WTC11 (cell line): ENCODE data around the gene TMEM11. TPM values are rescaled to one million over a fixed set of nuclear protein-coding genes. Genes with fewer than 3 reads are reported as not detected.

Experiments used
- ATAC-seq: fragments of 200-7000 bp; cut with Tn5 transposase; 2 replicates; pipeline ENCODE4 v1.10.0; 2021; ENCODE audit warnings: mild to moderate bottlenecking, moderate library complexity
- CTCF ChIA-PET: fragments of 300-600 bp; sonication (Branson Sonifier 250); formaldehyde crosslinking; loops from one replicate; lab custom pipeline; 2021; ENCODE audit warnings: antibody characterized with exemption; lab: Charles Lee
- POLR2A ChIA-PET: fragments of 350-600 bp; sonication (Branson Sonifier 250); formaldehyde crosslinking; loops from one replicate; lab custom pipeline; 2021; ENCODE audit warnings: antibody characterized with exemption; lab: Charles Lee
- DNase-seq: peaks from one replicate; pipeline ENCODE4 v3.0.0; 2021; ENCODE audit warnings: low spot score
- H3K27ac Mint-ChIP-seq: 2 replicates; pipeline ENCODE4 v1.8.0; 2021; ENCODE audit warnings: mixed read lengths
- H3K27me3 Mint-ChIP-seq: 2 replicates; pipeline ENCODE4 v1.8.0; 2021; ENCODE audit warnings: low read depth, mild to moderate bottlenecking, moderate library complexity, mixed read lengths
- H3K36me3 Mint-ChIP-seq: 2 replicates; pipeline ENCODE4 v1.8.0; 2021; ENCODE audit warnings: mixed read lengths
- H3K4me1 Mint-ChIP-seq: 2 replicates; pipeline ENCODE4 v1.8.0; 2022; ENCODE audit warnings: mixed read lengths
- H3K4me3 Mint-ChIP-seq: 2 replicates; pipeline ENCODE4 v1.8.0; 2021; ENCODE audit warnings: mild to moderate bottlenecking, moderate library complexity, mixed read lengths
- H3K9me3 Mint-ChIP-seq: 2 replicates; pipeline ENCODE4 v1.8.0; 2021; ENCODE audit warnings: mixed read lengths
- ATF1 ChIP-seq: sonication (generic); formaldehyde crosslinking; IDR thresholded peaks from 2 replicates; pipeline ENCODE4 v1.8.1; 2023; ENCODE audit warnings: mild to moderate bottlenecking, moderate library complexity, missing genetic modification reagents
- CBFB ChIP-seq: sonication (generic); formaldehyde crosslinking; IDR thresholded peaks from 2 replicates; pipeline ENCODE4 v1.8.1; 2022; ENCODE audit warnings: mild to moderate bottlenecking, low read depth, missing genetic modification reagents
- ELF4 ChIP-seq: sonication (generic); formaldehyde crosslinking; IDR thresholded peaks from 2 replicates; pipeline ENCODE4 v1.8.1; 2022; ENCODE audit warnings: low read depth, mild to moderate bottlenecking, moderate library complexity, missing genetic modification reagents
- ETV6 ChIP-seq: sonication (generic); formaldehyde crosslinking; IDR thresholded peaks from 2 replicates; pipeline ENCODE4 v1.8.1; 2022; ENCODE audit warnings: mild to moderate bottlenecking, missing genetic modification reagents
- FOXK1 ChIP-seq: sonication (generic); formaldehyde crosslinking; IDR thresholded peaks from 2 replicates; pipeline ENCODE4 v1.8.0; 2022; ENCODE audit warnings: mild to moderate bottlenecking, moderate library complexity, missing genetic modification reagents
- OVOL2 ChIP-seq: fragments of 250-450 bp; sonication (Bioruptor Pico); IDR thresholded peaks from 2 replicates; pipeline ENCODE4 v1.9.0; 2021; ENCODE audit warnings: mild to moderate bottlenecking, borderline replicate concordance
- RELA ChIP-seq: sonication (generic); formaldehyde crosslinking; IDR thresholded peaks from 2 replicates; pipeline ENCODE4 v1.8.1; 2022; ENCODE audit warnings: missing genetic modification reagents, mild to moderate bottlenecking, borderline replicate concordance
- SP1 ChIP-seq: sonication (generic); formaldehyde crosslinking; conservative IDR thresholded peaks from 2 replicates; pipeline ENCODE4 v1.8.1; 2022; ENCODE audit warnings: missing genetic modification reagents
- ZNF263 ChIP-seq: sonication (generic); formaldehyde crosslinking; IDR thresholded peaks from 2 replicates; pipeline ENCODE4 v1.8.1; 2022; ENCODE audit warnings: low read depth, mild to moderate bottlenecking, moderate library complexity, missing genetic modification reagents
- ZNF671 ChIP-seq: fragments of 250-450 bp; sonication (Bioruptor Pico); IDR thresholded peaks from 2 replicates; pipeline ENCODE4 v1.8.0; 2021; ENCODE audit warnings: mild to moderate bottlenecking
- total RNA-seq: library from RNA; stranded (reverse); gene quantifications from 3 replicates; pipeline ENCODE4 v1.2.3, GENCODE V29; 2021
- TF ChIP-seq, protein P1 (sequence below): sonication (generic); formaldehyde crosslinking; IDR thresholded peaks from 2 replicates; pipeline ENCODE4 v1.8.0; 2023; ENCODE audit warnings: missing genetic modification reagents, mild to moderate bottlenecking, borderline replicate concordance
- TF ChIP-seq, protein P2 (sequence below): fragments of 250-450 bp; sonication (Bioruptor Pico); conservative IDR thresholded peaks from 2 replicates; pipeline ENCODE4 v1.9.0; 2021; ENCODE audit warnings: mild to moderate bottlenecking
- TF ChIP-seq, protein P3 (sequence below): fragments of 250-450 bp; sonication (Bioruptor Pico); IDR thresholded peaks from 2 replicates; pipeline ENCODE4 v1.9.0; 2021; ENCODE audit warnings: mild to moderate bottlenecking, borderline replicate concordance
- TF ChIP-seq, protein P4 (sequence below): sonication (generic); formaldehyde crosslinking; IDR thresholded peaks from 2 replicates; pipeline ENCODE4 v1.8.0; 2022; ENCODE audit warnings: mild to moderate bottlenecking, missing genetic modification reagents
- TF ChIP-seq, protein P5 (sequence below): sonication (generic); formaldehyde crosslinking; IDR thresholded peaks from 2 replicates; pipeline ENCODE4 v1.8.1; 2023; ENCODE audit warnings: mild to moderate bottlenecking, missing genetic modification reagents, moderate library complexity
- TF ChIP-seq, protein P6 (sequence below): fragments of 250-450 bp; sonication (Bioruptor Pico); IDR thresholded peaks from 2 replicates; pipeline ENCODE4 v1.9.0; 2021; ENCODE audit warnings: moderate library complexity, mild to moderate bottlenecking, inconsistent platforms, borderline replicate concordance
- TF ChIP-seq, protein P7 (sequence below): sonication (generic); formaldehyde crosslinking; IDR thresholded peaks from 2 replicates; pipeline ENCODE4 v1.8.0; 2023; ENCODE audit warnings: mild to moderate bottlenecking, missing genetic modification reagents
- TF ChIP-seq, protein P8 (sequence below): sonication (generic); formaldehyde crosslinking; IDR thresholded peaks from 2 replicates; pipeline ENCODE4 v1.8.1; 2022; ENCODE audit warnings: mild to moderate bottlenecking, moderate library complexity, missing genetic modification reagents

The TMEM11 gene
- total RNA-seq, 1 experiment from 2014 or later: 37.0 TPM

DNA sequence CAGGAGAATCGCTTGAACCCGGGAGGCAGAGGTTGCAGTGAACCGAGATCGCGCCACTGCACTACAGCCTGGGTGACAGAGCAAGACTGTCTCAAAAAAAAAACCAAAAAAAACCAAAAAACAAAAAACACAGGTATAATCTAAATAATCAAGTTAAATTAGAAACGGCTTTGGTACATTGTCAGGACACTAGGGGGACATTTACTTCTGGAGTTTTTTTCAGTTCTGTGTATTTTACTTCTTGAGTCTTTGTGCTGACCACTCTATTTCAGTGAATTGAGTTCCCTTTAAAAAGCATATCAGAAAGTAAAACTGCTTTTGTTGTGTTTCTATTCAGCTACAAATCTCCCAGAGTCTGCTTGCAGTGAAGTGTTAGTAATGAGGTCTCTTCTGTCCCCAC, 50.9 kb downstream of the TMEM11 start (continued):
- TF ChIP-seq, protein P1, sequence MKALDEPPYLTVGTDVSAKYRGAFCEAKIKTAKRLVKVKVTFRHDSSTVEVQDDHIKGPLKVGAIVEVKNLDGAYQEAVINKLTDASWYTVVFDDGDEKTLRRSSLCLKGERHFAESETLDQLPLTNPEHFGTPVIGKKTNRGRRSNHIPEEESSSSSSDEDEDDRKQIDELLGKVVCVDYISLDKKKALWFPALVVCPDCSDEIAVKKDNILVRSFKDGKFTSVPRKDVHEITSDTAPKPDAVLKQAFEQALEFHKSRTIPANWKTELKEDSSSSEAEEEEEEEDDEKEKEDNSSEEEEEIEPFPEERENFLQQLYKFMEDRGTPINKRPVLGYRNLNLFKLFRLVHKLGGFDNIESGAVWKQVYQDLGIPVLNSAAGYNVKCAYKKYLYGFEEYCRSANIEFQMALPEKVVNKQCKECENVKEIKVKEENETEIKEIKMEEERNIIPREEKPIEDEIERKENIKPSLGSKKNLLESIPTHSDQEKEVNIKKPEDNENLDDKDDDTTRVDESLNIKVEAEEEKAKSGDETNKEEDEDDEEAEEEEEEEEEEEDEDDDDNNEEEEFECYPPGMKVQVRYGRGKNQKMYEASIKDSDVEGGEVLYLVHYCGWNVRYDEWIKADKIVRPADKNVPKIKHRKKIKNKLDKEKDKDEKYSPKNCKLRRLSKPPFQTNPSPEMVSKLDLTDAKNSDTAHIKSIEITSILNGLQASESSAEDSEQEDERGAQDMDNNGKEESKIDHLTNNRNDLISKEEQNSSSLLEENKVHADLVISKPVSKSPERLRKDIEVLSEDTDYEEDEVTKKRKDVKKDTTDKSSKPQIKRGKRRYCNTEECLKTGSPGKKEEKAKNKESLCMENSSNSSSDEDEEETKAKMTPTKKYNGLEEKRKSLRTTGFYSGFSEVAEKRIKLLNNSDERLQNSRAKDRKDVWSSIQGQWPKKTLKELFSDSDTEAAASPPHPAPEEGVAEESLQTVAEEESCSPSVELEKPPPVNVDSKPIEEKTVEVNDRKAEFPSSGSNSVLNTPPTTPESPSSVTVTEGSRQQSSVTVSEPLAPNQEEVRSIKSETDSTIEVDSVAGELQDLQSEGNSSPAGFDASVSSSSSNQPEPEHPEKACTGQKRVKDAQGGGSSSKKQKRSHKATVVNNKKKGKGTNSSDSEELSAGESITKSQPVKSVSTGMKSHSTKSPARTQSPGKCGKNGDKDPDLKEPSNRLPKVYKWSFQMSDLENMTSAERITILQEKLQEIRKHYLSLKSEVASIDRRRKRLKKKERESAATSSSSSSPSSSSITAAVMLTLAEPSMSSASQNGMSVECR (CRISPR knock-in tag): no peak
- TF ChIP-seq FOXK1 (CRISPR knock-in tag) (no peak), ZNF263 (CRISPR knock-in tag) (no peak), CBFB (CRISPR knock-in tag) (no peak), ELF4 (CRISPR knock-in tag) (no peak)
- TF ChIP-seq, protein P2, sequence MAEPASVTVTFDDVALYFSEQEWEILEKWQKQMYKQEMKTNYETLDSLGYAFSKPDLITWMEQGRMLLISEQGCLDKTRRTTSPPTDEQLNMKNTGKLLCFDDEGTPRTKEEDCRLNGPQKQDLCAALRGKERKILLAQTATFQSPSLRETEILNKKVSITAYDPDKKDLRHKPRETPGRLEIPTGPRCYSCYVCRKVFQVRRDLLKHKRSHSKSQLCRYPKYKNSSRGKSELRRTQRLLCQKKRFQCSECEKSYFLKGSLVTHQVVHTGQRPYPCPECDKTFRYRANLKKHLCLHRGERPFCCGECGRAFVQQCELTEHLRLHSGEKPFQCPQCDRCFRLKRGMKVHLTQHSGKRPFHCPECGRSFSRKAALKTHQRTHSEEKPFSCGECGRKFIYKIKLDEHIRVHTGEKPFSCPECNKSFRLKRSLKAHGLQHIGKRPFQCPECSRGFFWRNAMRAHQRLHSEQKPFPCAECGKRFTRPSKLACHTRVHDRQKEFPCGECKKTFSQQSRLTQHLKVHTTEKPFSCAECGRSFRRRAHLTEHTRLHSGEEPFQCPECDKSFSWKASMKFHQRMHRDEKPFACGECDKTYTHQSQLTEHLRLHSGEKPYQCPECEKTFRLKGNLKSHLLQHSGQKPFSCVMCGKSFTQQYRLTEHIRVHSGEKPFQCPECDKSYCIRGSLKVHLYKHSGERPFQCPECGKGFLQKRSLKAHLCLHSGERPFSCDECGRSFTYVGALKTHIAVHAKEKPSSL (CRISPR knock-in tag): no peak
- TF ChIP-seq, protein P3, sequence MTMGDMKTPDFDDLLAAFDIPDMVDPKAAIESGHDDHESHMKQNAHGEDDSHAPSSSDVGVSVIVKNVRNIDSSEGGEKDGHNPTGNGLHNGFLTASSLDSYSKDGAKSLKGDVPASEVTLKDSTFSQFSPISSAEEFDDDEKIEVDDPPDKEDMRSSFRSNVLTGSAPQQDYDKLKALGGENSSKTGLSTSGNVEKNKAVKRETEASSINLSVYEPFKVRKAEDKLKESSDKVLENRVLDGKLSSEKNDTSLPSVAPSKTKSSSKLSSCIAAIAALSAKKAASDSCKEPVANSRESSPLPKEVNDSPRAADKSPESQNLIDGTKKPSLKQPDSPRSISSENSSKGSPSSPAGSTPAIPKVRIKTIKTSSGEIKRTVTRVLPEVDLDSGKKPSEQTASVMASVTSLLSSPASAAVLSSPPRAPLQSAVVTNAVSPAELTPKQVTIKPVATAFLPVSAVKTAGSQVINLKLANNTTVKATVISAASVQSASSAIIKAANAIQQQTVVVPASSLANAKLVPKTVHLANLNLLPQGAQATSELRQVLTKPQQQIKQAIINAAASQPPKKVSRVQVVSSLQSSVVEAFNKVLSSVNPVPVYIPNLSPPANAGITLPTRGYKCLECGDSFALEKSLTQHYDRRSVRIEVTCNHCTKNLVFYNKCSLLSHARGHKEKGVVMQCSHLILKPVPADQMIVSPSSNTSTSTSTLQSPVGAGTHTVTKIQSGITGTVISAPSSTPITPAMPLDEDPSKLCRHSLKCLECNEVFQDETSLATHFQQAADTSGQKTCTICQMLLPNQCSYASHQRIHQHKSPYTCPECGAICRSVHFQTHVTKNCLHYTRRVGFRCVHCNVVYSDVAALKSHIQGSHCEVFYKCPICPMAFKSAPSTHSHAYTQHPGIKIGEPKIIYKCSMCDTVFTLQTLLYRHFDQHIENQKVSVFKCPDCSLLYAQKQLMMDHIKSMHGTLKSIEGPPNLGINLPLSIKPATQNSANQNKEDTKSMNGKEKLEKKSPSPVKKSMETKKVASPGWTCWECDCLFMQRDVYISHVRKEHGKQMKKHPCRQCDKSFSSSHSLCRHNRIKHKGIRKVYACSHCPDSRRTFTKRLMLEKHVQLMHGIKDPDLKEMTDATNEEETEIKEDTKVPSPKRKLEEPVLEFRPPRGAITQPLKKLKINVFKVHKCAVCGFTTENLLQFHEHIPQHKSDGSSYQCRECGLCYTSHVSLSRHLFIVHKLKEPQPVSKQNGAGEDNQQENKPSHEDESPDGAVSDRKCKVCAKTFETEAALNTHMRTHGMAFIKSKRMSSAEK (CRISPR knock-in tag): no peak
- TF ChIP-seq, all 79 proteins: peak for 0

DNA sequence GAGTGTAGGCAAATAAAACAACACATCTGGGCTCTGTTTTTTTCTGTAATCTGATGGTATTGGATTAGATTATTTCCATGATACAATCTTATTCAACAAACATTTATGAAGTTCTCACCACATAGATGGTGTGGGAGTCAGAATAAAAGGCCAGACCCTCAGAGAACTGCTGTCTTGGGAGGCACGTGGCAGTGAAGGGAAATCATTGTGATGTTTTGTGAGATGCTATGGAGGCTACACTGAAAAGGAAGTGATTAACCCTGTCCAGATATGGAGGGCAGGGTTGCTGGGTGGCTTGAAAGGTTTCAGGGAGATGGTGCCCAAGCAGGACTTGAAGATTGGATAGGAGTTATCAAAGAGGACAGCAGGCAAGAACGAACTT, 51.6 kb downstream of the TMEM11 start:
- H3K27ac Mint-ChIP-seq: peak overlapping the region; percentile 61; the same call in 1 of the 2 replicates
- H3K4me3 Mint-ChIP-seq: no peak overlapping the region
- CTCF ChIA-PET: interaction anchor here (1.0 kb wide), 1 partner anchor 16 kb away, joined by 3 read pairs; no protein-coding TSS in a partner anchor
- TF ChIP-seq, protein P4, sequence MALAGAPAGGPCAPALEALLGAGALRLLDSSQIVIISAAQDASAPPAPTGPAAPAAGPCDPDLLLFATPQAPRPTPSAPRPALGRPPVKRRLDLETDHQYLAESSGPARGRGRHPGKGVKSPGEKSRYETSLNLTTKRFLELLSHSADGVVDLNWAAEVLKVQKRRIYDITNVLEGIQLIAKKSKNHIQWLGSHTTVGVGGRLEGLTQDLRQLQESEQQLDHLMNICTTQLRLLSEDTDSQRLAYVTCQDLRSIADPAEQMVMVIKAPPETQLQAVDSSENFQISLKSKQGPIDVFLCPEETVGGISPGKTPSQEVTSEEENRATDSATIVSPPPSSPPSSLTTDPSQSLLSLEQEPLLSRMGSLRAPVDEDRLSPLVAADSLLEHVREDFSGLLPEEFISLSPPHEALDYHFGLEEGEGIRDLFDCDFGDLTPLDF (CRISPR knock-in tag): no peak
- TF ChIP-seq, protein P5, sequence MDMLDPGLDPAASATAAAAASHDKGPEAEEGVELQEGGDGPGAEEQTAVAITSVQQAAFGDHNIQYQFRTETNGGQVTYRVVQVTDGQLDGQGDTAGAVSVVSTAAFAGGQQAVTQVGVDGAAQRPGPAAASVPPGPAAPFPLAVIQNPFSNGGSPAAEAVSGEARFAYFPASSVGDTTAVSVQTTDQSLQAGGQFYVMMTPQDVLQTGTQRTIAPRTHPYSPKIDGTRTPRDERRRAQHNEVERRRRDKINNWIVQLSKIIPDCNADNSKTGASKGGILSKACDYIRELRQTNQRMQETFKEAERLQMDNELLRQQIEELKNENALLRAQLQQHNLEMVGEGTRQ (CRISPR knock-in tag): no peak
- no peak for TF ChIP-seq ATF1
- TF ChIP-seq ZNF671 (CRISPR knock-in tag): no peak
- TF ChIP-seq, protein P6, sequence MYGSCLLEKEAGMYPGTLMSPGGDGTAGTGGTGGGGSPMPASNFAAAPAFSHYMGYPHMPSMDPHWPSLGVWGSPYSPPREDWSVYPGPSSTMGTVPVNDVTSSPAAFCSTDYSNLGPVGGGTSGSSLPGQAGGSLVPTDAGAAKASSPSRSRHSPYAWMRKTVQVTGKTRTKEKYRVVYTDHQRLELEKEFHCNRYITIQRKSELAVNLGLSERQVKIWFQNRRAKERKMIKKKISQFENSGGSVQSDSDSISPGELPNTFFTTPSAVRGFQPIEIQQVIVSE: no peak
- TF ChIP-seq, protein P7, sequence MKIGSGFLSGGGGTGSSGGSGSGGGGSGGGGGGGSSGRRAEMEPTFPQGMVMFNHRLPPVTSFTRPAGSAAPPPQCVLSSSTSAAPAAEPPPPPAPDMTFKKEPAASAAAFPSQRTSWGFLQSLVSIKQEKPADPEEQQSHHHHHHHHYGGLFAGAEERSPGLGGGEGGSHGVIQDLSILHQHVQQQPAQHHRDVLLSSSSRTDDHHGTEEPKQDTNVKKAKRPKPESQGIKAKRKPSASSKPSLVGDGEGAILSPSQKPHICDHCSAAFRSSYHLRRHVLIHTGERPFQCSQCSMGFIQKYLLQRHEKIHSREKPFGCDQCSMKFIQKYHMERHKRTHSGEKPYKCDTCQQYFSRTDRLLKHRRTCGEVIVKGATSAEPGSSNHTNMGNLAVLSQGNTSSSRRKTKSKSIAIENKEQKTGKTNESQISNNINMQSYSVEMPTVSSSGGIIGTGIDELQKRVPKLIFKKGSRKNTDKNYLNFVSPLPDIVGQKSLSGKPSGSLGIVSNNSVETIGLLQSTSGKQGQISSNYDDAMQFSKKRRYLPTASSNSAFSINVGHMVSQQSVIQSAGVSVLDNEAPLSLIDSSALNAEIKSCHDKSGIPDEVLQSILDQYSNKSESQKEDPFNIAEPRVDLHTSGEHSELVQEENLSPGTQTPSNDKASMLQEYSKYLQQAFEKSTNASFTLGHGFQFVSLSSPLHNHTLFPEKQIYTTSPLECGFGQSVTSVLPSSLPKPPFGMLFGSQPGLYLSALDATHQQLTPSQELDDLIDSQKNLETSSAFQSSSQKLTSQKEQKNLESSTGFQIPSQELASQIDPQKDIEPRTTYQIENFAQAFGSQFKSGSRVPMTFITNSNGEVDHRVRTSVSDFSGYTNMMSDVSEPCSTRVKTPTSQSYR: no peak
- no peak for TF ChIP-seq RELA (CRISPR knock-in tag)
- no peak for TF ChIP-seq CBFB (CRISPR knock-in tag)
- TF ChIP-seq, protein P8, sequence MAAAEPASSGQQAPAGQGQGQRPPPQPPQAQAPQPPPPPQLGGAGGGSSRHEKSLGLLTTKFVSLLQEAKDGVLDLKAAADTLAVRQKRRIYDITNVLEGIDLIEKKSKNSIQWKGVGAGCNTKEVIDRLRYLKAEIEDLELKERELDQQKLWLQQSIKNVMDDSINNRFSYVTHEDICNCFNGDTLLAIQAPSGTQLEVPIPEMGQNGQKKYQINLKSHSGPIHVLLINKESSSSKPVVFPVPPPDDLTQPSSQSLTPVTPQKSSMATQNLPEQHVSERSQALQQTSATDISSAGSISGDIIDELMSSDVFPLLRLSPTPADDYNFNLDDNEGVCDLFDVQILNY (CRISPR knock-in tag): no peak
- TF ChIP-seq SP1 (CRISPR knock-in tag): no peak
- no peak for TF ChIP-seq ETV6 (CRISPR knock-in tag)
- no peak for TF ChIP-seq OVOL2

More for the DNA sequence above, 51.6 kb downstream of the TMEM11 start:
- H3K27me3 Mint-ChIP-seq: no peaks in the 10 kb centered on the region
- POLR2A ChIA-PET: no interaction called here
- no peak for DNase-seq
- H3K36me3 Mint-ChIP-seq: no peaks in the 10 kb centered on the region
- no peaks in the 10 kb centered on the region for H3K9me3 Mint-ChIP-seq
- ATAC-seq: no peak
- H3K4me1 Mint-ChIP-seq: no peaks in the 10 kb centered on the region
